Adrenal gland (tissue), 12 donors: ENCODE measurements around the gene GRXCR2. TPM values are rescaled to one million over a fixed set of nuclear protein-coding genes. Genes with fewer than 3 reads are reported as not detected.

Experiments used
- DNase-seq, 7 donors: peaks; one replicate each; pipeline ENCODE4 v3.0.0-alpha.2; 2019 to 2020
- H3K27ac ChIP-seq, 5 donors: fragments of 200-600 bp; sonication (generic) in 4 of 5; 1 replicate in 3 of 5; 2 replicates in 2 of 5; pipeline versions ENCODE4 v1.5.1 to v1.8.0; 2016 to 2020; ENCODE audit warnings: mild to moderate bottlenecking in 1 of 5
- H3K27me3 ChIP-seq: fragments of 200-600 bp; 2 replicates; pipeline ENCODE4 v1.8.0; 2021
- H3K36me3 ChIP-seq, 2 donors: fragments of 200-600 bp; replicated peaks in 1 of 2; 1 replicate in 1 of 2; 2 replicates in 1 of 2; pipeline versions ENCODE4 v1.5.1 to v1.8.0; 2018 to 2022
- H3K4me1 ChIP-seq, 2 donors: fragments of 200-600 bp; replicated peaks in 1 of 2; 1 replicate in 1 of 2; 2 replicates in 1 of 2; pipeline versions ENCODE4 v1.5.1 to v1.8.0; 2018 to 2021
- H3K4me3 ChIP-seq, 4 donors: fragments of 200-600 bp; sonication (generic) in 3 of 4; one replicate each; pipeline ENCODE4 v1.5.1; 2016 to 2018
- H3K9me3 ChIP-seq, 3 donors: fragments of 200-600 bp; sonication (generic) in 1 of 3; replicated peaks in 1 of 3; 1 replicate in 2 of 3; 2 replicates in 1 of 3; pipeline versions ENCODE4 v1.5.1 to v1.8.0; 2016 to 2021
- POLR2A ChIP-seq, 2 donors: fragments of 450-650 bp; IDR thresholded peaks; one replicate each; pipeline ENCODE4 v1.6.1; 2017; ENCODE audit warnings: antibody characterized with exemption in 2 of 2, mild to moderate bottlenecking in 2 of 2, moderate library complexity in 1 of 2
- WGBS, 4 donors: extraction: QIAGEN DNeasy Blood & Tissue Kit in 2 of 4; methylation state at CpG; one replicate each; pipeline versions ENCODE4 v1.1.5 to v1.1.7; 2013 to 2017; 5-methylcytosine and 5-hydroxymethylcytosine counted together
- intact Hi-C, 2 donors: fragments of 100-400 bp; cut with DNase I; formaldehyde crosslinking; loops; one replicate each; pipeline versions ENCODE4 v1.14.1 to v1.15.0; 2022 to 2023
- polyA plus RNA-seq, 3 donors: library from polyadenylated mRNA; stranded (reverse); fragments of 200-250 nt in 2 of 3; fragments of 350-450 nt in 1 of 3; fragmentation: Illumina TruSeq in 1 of 3; extraction: RNeasy Lipid Tissue Mini Kit (QIAGEN cat#74804) in 1 of 3; gene quantifications; one replicate each; pipeline ENCODE4 v1.2.3, GENCODE V29; 2013 to 2014
- total RNA-seq, 9 donors: library from RNA; depleted of rRNA in 4 of 9; stranded (reverse); fragments of >200 nt in 4 of 9; fragments of 120-200 nt in 1 of 9; fragmentation: NEBNext Ultra II Directional in 1 of 9; extraction: Animal tissue kit (Norgen Biotek cat#: 25700) in 1 of 9; gene quantifications; one replicate each; pipeline versions ENCODE4 v1.1.0 to v1.2.4, GENCODE V29; 2013 to 2023
- TF ChIP-seq, protein P1 (sequence below), 6 experiments: fragments of 450-650 bp in 4 of 6; fragments of 200-600 bp in 2 of 6; sonication (generic) in 1 of 6; IDR thresholded peaks; 1 replicate in 5 of 6; 2 replicates in 1 of 6; pipeline versions ENCODE4 v1.5.1 to v1.8.0; 2016 to 2021; ENCODE audit warnings: antibody characterized with exemption in 6 of 6, mild to moderate bottlenecking in 2 of 6, moderate library complexity in 1 of 6
- donor health status: healthy with polysubstance abuse.
- donor health status: Bipolar disorder and iron deficiency.
- donor health status: DM: yes; HTN: yes; CAD: no.
- donor health status: DM: no; HTN: no; CAD: no.
- donor health status: DM: no; HTN: no; CAD: no.
- donor health status: DM: yes; HTN: yes; CAD: no.

Gene GRXCR2
- total and polyA plus RNA-seq, 12 donors, result not detected

GRCh38 chr5:145913701-145914100 lies 40.9 kb upstream of the GRXCR2 start:
- Histone ChIP-seq H3K36me3 (no peaks in the 10 kb centered on the region), H3K27me3 (no peaks in the 10 kb centered on the region), H3K4me3 (no peak overlapping the region), H3K27ac (no peak overlapping the region), H3K4me1 (no peaks in the 10 kb centered on the region), H3K9me3 (no peaks in the 10 kb centered on the region)
- intact Hi-C loops, result no loop called here
- no peak for DNase-seq
- WGBS, 4 donors, result 91 to 93% (median 92%) methylated on average over 7 of the region's 7 CpGs
- TF ChIP-seq, protein P1, sequence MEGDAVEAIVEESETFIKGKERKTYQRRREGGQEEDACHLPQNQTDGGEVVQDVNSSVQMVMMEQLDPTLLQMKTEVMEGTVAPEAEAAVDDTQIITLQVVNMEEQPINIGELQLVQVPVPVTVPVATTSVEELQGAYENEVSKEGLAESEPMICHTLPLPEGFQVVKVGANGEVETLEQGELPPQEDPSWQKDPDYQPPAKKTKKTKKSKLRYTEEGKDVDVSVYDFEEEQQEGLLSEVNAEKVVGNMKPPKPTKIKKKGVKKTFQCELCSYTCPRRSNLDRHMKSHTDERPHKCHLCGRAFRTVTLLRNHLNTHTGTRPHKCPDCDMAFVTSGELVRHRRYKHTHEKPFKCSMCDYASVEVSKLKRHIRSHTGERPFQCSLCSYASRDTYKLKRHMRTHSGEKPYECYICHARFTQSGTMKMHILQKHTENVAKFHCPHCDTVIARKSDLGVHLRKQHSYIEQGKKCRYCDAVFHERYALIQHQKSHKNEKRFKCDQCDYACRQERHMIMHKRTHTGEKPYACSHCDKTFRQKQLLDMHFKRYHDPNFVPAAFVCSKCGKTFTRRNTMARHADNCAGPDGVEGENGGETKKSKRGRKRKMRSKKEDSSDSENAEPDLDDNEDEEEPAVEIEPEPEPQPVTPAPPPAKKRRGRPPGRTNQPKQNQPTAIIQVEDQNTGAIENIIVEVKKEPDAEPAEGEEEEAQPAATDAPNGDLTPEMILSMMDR (IDR thresholded peaks at IDR 0.05), result no peak
- TF ChIP-seq POLR2A (IDR thresholded peaks at IDR 0.05), result no peak

DNA sequence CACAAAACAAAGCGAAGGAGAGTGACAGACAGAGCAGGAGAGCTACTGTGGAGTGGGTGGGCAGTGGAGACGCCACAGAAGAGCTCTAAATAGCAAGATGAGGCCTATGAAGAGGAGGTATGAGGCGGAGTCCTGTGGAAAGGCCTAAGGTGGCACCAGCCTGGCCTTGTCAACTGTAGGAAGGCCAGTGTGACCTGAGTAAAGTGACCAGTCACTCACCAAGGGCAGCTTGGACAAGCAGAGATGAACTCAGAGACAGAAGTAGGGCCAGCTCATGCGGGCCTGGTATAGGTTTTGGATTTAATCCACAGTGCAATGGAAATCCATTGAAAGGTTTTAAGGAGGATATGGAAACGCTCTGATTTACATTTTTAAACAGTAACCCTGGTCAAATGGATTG lies 39.8 kb upstream of the GRXCR2 start:
- no peaks in the 10 kb centered on the region for H3K4me1 ChIP-seq
- intact Hi-C loops, result no loop called here
- H3K27ac ChIP-seq, result no peak overlapping the region
- no peaks in the 10 kb centered on the region for H3K27me3 ChIP-seq
- H3K9me3 ChIP-seq, result no peaks in the 10 kb centered on the region
- no peak for TF ChIP-seq POLR2A (IDR thresholded peaks at IDR 0.05)
- TF ChIP-seq, protein P1 (IDR thresholded peaks at IDR 0.05), result no peak
- 83 to 94% (median 88%) methylated on average over 5 of the region's 5 CpGs for WGBS, 4 donors
- no peaks in the 10 kb centered on the region for H3K36me3 ChIP-seq
- DNase-seq, result no peak
- no peak overlapping the region for H3K4me3 ChIP-seq

GRCh38 chr5:145912019-145912418 lies 39.2 kb upstream of the GRXCR2 start:
- no peak for DNase-seq
- no peaks in the 10 kb centered on the region for H3K9me3 ChIP-seq
- no peak for TF ChIP-seq POLR2A (IDR thresholded peaks at IDR 0.05)
- TF ChIP-seq, protein P1 (IDR thresholded peaks at IDR 0.05), result no peak
- H3K4me1 ChIP-seq, result no peaks in the 10 kb centered on the region
- no peaks in the 10 kb centered on the region for H3K36me3 ChIP-seq
- intact Hi-C loops, result no loop called here
- 76 to 87% (median 84%) methylated on average over 3 of the region's 3 CpGs for WGBS, 4 donors
- no peaks in the 10 kb centered on the region for H3K27me3 ChIP-seq
- no peak overlapping the region for H3K27ac ChIP-seq
- H3K4me3 ChIP-seq, result no peak overlapping the region

DNA sequence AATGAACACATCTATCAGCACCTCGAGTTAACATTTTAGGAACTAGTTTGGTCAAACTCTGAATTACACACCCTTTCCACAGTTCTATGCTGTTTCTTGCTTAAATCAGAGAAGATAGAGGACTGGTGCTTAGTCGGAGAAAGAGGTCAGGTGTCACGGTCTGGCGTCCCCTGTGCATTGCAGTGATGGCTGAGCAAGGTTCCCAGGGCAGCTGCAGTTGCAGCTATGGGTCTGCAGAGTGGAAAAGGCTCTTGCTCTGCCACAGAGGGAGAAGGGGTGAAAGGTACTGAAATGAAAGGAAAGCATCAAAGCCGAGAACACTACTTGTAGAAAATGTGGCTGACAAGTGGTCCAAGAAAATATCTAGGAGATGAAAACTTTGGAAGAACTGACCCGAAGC lies 38.4 kb upstream of the GRXCR2 start:
- Histone ChIP-seq H3K4me3 (no peak overlapping the region), H3K4me1 (no peaks in the 10 kb centered on the region), H3K36me3 (no peaks in the 10 kb centered on the region), H3K9me3 (no peaks in the 10 kb centered on the region), H3K27me3 (no peaks in the 10 kb centered on the region), H3K27ac (no peak overlapping the region)
- intact Hi-C loops, result no loop called here
- 67 to 72% (median 71%) methylated on average over 6 of the region's 6 CpGs for WGBS, 4 donors
- no peak for DNase-seq
- TF ChIP-seq, protein P1 (IDR thresholded peaks at IDR 0.05), result no peak
- no peak for TF ChIP-seq POLR2A (IDR thresholded peaks at IDR 0.05)
